Glutamatergic neuron (in vitro differentiated cells): Measurements from ENCODE around the gene CEP104. TPM values are rescaled to one million over a fixed set of nuclear protein-coding genes. Genes with fewer than 3 reads are reported as not detected.
A peak's percentile ranks its signal among the peaks of the same experiment; 100 is the strongest.

Experiments
- DNase-seq: peaks from one replicate; pipeline ENCODE4 v3.0.0; 2022
- H3K27ac Mint-ChIP-seq: one replicate; pipeline ENCODE4 v1.8.0; 2020; ENCODE audit warnings: mild to moderate bottlenecking, mixed read lengths, inconsistent platforms; ENCODE audit not compliant: unreplicated experiment
- H3K27me3 Mint-ChIP-seq: one replicate; pipeline ENCODE4 v1.8.0; 2020; ENCODE audit warnings: mild to moderate bottlenecking, moderate library complexity, mixed read lengths, inconsistent platforms; ENCODE audit not compliant: unreplicated experiment
- H3K36me3 Mint-ChIP-seq: one replicate; pipeline ENCODE4 v1.8.0; 2020; ENCODE audit warnings: mild to moderate bottlenecking, mixed read lengths, inconsistent platforms; ENCODE audit not compliant: unreplicated experiment
- H3K4me1 Mint-ChIP-seq: one replicate; pipeline ENCODE4 v1.8.0; 2020; ENCODE audit warnings: mild to moderate bottlenecking, low read depth, mixed read lengths, inconsistent platforms; ENCODE audit not compliant: unreplicated experiment
- H3K4me3 Mint-ChIP-seq: one replicate; pipeline ENCODE4 v1.8.0; 2020; ENCODE audit warnings: mild to moderate bottlenecking, mixed read lengths, inconsistent platforms; ENCODE audit not compliant: unreplicated experiment
- H3K9me3 Mint-ChIP-seq: one replicate; pipeline ENCODE4 v1.8.0; 2020; ENCODE audit warnings: mild to moderate bottlenecking, moderate library complexity, mixed read lengths, inconsistent platforms; ENCODE audit not compliant: unreplicated experiment
- total RNA-seq: library from RNA; stranded (reverse); fragmentation: NEBNext Ultra II Directional; extraction: Animal tissue kit (Norgen Biotek cat#: 25700); gene quantifications from one replicate; pipeline ENCODE4 v1.2.1, GENCODE V29; 2021; ENCODE audit not compliant: unreplicated experiment
- TF ChIP-seq, protein P1 (sequence below): fragments of 200-600 bp; sonication (generic); IDR thresholded peaks from one replicate; pipeline ENCODE4 v1.5.0; 2021; ENCODE audit not compliant: partially characterized antibody, unreplicated experiment

Gene CEP104
- total RNA-seq, 1 donor from 2014 or later = 102 TPM

DNA sequence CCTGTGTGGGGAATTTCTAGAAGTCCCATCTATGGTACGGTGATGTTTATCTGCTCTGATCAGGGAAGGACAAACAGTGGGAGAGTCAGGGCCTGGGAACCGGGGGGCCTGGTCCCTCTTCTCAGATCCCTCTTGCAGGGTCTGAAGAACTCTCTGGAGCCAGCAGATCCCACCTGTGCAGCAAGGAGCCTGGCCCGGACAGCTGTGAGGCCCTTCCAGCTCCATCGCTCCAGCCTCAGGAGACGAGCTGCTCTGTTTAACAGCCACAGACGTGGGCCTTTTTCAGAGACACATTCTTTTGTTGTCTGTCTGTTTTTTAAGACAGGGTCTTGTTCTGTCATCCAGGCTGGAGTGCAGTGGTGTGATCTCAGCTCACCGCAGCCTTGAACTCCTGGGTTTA lies 28.6 kb upstream of the CEP104 start:
- no peaks in the 10 kb centered on the region for H3K9me3 Mint-ChIP-seq
- H3K27me3 Mint-ChIP-seq = peaks cover 4% of the 10 kb centered on the region
- peaks cover 4% of the 10 kb centered on the region for H3K36me3 Mint-ChIP-seq
- TF ChIP-seq, protein P1, sequence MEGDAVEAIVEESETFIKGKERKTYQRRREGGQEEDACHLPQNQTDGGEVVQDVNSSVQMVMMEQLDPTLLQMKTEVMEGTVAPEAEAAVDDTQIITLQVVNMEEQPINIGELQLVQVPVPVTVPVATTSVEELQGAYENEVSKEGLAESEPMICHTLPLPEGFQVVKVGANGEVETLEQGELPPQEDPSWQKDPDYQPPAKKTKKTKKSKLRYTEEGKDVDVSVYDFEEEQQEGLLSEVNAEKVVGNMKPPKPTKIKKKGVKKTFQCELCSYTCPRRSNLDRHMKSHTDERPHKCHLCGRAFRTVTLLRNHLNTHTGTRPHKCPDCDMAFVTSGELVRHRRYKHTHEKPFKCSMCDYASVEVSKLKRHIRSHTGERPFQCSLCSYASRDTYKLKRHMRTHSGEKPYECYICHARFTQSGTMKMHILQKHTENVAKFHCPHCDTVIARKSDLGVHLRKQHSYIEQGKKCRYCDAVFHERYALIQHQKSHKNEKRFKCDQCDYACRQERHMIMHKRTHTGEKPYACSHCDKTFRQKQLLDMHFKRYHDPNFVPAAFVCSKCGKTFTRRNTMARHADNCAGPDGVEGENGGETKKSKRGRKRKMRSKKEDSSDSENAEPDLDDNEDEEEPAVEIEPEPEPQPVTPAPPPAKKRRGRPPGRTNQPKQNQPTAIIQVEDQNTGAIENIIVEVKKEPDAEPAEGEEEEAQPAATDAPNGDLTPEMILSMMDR = no peak
- peaks cover 3% of the 10 kb centered on the region for H3K4me1 Mint-ChIP-seq
- H3K27ac Mint-ChIP-seq = peak overlapping the region; percentile 33
- no peak overlapping the region for H3K4me3 Mint-ChIP-seq
- DNase-seq = no peak

DNA sequence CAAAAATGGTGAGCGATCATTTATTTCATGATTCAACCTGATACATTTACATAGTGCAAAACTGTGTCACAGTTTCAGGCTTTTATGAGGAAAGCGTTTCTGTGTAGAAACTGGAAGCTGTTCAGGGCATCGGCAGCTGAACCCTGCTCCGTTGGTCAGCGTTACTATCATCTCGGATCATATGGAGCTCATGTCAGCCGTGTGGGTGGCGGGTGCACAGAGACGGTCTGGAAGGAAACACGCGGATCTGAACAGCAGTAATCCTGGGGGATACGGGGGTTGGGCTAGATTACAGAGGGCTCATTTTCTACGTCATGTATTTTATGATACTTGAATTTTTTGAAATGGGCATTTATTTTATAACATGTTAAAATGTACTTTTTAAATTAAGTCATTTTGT lies 28.0 kb upstream of the CEP104 start:
- H3K4me1 Mint-ChIP-seq = peaks cover 3% of the 10 kb centered on the region
- H3K27ac Mint-ChIP-seq = no peak overlapping the region
- H3K27me3 Mint-ChIP-seq = peaks cover 4% of the 10 kb centered on the region
- H3K36me3 Mint-ChIP-seq = peaks cover 4% of the 10 kb centered on the region
- TF ChIP-seq, protein P1 = no peak
- DNase-seq = no peak
- H3K4me3 Mint-ChIP-seq = no peak overlapping the region
- H3K9me3 Mint-ChIP-seq = no peaks in the 10 kb centered on the region

DNA sequence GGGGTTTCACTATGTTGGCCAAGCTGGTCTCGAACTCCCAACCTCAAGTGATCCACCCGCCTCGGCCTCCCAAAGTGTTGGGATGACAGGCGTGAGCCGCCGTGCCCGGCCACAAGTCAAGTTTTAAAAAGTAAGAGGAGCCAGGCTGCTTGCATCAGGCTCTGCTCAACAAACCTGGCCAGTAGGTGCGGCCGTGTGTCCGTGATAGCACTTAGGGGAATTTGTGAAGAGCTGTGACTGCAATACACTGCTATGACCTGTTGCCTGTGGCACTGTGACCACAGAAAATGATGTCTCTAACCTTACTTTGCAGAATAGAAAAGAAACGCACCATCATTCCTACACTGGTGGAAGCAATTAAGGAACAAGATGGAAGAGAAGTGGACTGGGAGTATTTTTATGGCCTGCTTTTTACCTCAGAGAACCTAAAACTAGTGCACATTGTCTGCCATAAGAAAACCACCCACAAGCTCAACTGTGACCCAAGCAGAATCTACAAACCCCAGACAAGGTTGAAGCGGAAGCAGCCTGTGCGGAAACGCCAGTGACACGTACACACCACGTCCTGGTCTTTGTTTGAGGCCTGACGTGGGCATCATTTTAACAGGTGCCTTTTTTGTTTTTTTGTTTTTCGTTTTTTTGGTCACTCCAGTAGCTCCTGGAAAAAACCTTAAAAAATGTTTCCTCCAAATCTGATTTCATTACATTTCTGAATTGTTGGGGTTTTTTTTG lies 26.3 kb upstream of the CEP104 start:
- H3K36me3 Mint-ChIP-seq = peaks cover 19% of the 10 kb centered on the region
- H3K9me3 Mint-ChIP-seq = peaks cover 4% of the 10 kb centered on the region
- H3K27me3 Mint-ChIP-seq = peaks cover 6% of the 10 kb centered on the region
- no peak for DNase-seq
- no peak overlapping the region for H3K4me3 Mint-ChIP-seq
- H3K4me1 Mint-ChIP-seq = peaks cover 3% of the 10 kb centered on the region
- no peak overlapping the region for H3K27ac Mint-ChIP-seq
- TF ChIP-seq, protein P1 = no peak

DNA sequence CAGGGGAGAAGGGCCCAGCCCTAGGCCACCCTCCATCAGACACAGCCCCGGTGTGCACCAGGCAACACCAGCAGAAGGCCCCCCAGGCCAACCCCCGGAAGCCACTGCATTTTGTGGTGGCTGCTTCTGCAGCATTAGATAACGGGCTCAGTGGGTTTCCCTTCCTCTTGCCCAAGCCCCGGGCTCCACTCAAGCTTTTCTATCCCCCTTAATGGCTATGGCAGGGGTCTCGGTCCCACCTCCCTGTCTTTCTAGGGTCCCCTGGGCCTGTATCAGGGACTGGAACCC lies 24.1 kb upstream of the CEP104 start:
- peaks cover 6% of the 10 kb centered on the region for H3K27me3 Mint-ChIP-seq
- no peak overlapping the region for H3K27ac Mint-ChIP-seq
- peaks cover 3% of the 10 kb centered on the region for H3K4me1 Mint-ChIP-seq
- H3K9me3 Mint-ChIP-seq = peaks cover 4% of the 10 kb centered on the region
- no peak for DNase-seq
- H3K36me3 Mint-ChIP-seq = peaks cover 19% of the 10 kb centered on the region
- no peak overlapping the region for H3K4me3 Mint-ChIP-seq
- TF ChIP-seq, protein P1 = no peak

DNA sequence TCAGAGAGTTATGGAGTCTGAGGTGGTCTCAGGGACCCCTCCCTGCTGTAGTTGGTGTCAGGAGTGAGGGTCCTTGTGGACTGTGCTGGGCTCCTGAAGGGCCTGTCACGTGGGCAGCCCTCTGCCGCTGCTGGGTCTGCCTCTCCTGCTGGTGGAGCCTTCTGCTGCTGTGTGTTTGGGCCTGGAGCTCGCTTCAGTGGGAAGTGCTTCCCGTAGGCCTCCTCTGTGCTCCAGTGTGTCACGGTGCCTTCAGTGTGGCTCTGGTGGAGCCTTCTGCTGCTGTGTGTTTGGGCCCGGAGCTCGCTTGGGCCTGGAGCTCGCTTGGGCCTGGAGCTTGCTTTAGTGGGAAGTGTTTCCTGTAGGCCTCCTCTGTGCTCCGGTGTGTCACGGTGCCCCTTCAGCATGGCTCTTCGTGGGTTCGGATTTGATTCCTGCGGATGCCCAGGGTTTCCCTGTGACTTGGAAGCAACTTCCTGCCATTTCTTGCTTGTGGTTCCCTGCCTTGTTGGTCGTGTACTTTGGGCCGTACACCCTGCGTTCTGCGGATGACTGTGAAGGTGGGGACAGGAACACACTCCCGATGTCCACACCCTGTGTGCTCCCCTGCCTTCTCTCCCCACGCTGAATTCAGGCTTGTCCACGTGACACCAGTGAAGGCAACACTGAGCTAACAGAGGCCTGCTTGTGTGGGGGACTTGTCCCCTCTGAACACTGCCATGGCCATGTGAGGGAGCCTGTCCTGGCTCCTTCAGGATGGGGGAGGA lies 23.6 kb upstream of the CEP104 start:
- peaks cover 3% of the 10 kb centered on the region for H3K4me1 Mint-ChIP-seq
- peaks cover 4% of the 10 kb centered on the region for H3K9me3 Mint-ChIP-seq
- peaks cover 6% of the 10 kb centered on the region for H3K27me3 Mint-ChIP-seq
- DNase-seq = no peak
- no peak overlapping the region for H3K4me3 Mint-ChIP-seq
- peaks cover 19% of the 10 kb centered on the region for H3K36me3 Mint-ChIP-seq
- TF ChIP-seq, protein P1 = no peak
- H3K27ac Mint-ChIP-seq = no peak overlapping the region
